BE2C (cell line): ENCODE results near the gene LDB3.

Source experiments
- DNase-seq: peaks from one replicate; pipeline ENCODE4 v3.0.0-alpha.2; 2020
- H3K27me3 ChIP-seq: fragments of 250-450 bp; sonication (Bioruptor Pico); 2 replicates; pipeline ENCODE4 v1.5.1; 2020; ENCODE audit warnings: mild to moderate bottlenecking
- H3K36me3 ChIP-seq: fragments of 250-450 bp; sonication (Bioruptor Pico); 2 replicates; pipeline ENCODE4 v1.5.1; 2020; ENCODE audit warnings: mild to moderate bottlenecking
- H3K4me1 ChIP-seq: fragments of 250-450 bp; sonication (Bioruptor Pico); 2 replicates; pipeline ENCODE4 v1.5.1; 2020
- H3K4me3 ChIP-seq: 2 replicates; pipeline ENCODE4 v1.5.1; 2011; ENCODE audit warnings: low read depth, low read length
- H3K9me3 ChIP-seq: fragments of 250-450 bp; sonication (Bioruptor Pico); 2 replicates; pipeline ENCODE4 v1.5.1; 2020
- TF ChIP-seq, protein P1 (sequence below): IDR thresholded peaks from 2 replicates; pipeline ENCODE4 v1.5.1; 2012; ENCODE audit warnings: mild to moderate bottlenecking, low read depth, low read length

The LDB3 gene

DNA sequence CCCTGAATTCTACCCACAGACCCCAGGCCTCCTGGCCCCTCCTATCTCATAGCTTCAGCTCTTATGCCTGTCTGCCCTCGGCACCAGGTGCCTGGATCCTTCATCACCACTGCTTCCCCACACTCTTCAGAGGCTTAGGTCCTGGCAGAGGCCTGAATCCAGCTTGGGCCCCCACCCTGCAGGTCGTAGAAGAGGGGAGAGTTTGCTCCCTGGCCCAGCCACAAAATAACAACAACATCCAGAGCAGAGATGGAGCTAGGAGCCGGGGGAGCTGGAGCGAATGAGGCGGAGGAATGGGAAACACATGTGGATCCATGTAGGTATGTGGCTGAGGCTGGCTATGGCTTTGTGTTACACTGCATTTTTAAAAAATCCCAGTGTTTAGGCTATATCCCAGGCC lies 21.8 kb upstream of the LDB3 start:
- Histone ChIP-seq H3K4me1 (peaks cover 18% of the 10 kb centered on the region), H3K4me3 (no peak overlapping the region), H3K27me3 (no peaks in the 10 kb centered on the region), H3K9me3 (no peaks in the 10 kb centered on the region), H3K36me3 (no peaks in the 10 kb centered on the region)
- no peak for DNase-seq
- TF ChIP-seq, protein P1, sequence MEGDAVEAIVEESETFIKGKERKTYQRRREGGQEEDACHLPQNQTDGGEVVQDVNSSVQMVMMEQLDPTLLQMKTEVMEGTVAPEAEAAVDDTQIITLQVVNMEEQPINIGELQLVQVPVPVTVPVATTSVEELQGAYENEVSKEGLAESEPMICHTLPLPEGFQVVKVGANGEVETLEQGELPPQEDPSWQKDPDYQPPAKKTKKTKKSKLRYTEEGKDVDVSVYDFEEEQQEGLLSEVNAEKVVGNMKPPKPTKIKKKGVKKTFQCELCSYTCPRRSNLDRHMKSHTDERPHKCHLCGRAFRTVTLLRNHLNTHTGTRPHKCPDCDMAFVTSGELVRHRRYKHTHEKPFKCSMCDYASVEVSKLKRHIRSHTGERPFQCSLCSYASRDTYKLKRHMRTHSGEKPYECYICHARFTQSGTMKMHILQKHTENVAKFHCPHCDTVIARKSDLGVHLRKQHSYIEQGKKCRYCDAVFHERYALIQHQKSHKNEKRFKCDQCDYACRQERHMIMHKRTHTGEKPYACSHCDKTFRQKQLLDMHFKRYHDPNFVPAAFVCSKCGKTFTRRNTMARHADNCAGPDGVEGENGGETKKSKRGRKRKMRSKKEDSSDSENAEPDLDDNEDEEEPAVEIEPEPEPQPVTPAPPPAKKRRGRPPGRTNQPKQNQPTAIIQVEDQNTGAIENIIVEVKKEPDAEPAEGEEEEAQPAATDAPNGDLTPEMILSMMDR = no peak

DNA sequence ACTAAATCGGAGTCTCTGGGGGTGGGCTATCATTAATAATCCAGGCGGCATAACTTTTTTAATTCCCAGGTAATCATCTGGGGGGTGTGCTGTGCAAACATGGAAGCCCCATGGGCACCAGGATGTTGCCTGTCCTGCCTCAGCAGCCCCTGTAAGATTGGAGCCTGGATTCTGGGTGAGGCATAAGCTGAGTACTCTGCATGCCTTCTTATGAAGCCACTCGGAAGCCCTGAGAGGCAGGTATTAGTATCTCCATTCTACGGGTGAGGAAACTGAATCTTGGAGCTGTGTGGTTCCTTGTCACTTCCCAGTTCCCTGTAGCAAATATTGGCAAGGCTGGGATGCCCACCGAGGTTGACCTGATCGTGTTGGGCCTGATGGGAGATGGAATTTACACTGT lies 21.4 kb upstream of the LDB3 start:
- Histone ChIP-seq H3K27me3 (no peaks in the 10 kb centered on the region), H3K4me3 (no peak overlapping the region), H3K9me3 (no peaks in the 10 kb centered on the region), H3K36me3 (no peaks in the 10 kb centered on the region), H3K4me1 (peaks cover 18% of the 10 kb centered on the region)
- DNase-seq = no peak
- TF ChIP-seq, protein P1 = no peak

DNA sequence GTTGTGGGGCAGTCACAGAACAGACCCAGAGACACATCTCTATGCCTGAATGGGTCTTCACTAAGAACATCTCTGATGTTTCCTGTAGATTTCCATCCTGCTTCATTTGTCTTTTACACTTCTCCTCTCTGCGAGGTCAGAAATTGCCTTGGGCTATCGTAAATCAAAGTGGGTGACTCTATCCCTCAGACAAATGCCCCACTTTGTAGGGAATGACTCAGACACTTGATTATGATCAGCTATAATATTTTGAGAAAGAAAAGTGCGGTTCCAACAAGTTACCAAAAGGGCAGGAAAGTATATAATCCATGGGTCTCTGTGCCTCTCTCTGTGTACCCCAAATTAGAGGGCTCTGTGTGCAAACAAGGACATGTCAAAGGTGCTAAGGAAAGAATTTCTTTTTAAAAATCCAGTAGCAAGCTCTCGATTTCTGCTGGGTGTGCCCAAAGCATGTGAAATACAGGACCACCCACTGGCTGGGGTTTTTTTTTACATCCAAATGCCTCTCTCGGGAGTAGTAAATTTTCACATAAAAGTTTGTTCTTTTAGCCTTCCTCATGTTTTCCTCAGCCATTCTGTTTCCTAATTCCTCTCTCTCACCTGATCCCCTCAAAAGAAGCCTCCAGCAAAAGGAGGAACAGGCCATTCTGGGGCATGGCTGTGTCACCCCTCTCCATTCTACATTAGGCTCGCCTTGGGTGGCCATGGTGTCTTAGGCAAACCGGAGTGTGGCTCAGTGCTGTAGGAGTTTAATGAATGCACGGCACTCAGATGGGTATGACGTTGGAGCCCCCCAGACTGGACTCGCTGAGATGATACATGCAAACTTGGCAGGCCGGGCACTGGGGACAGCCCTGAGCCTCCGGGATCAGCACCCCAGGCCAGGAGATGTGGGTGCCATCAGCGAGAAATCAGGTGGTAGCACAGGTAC lies 20.3 kb upstream of the LDB3 start:
- TF ChIP-seq, protein P1 = no peak
- no peaks in the 10 kb centered on the region for H3K36me3 ChIP-seq
- no peaks in the 10 kb centered on the region for H3K27me3 ChIP-seq
- H3K4me3 ChIP-seq = no peak overlapping the region
- H3K4me1 ChIP-seq = peaks cover 18% of the 10 kb centered on the region
- H3K9me3 ChIP-seq = no peaks in the 10 kb centered on the region
- DNase-seq = no peak

DNA sequence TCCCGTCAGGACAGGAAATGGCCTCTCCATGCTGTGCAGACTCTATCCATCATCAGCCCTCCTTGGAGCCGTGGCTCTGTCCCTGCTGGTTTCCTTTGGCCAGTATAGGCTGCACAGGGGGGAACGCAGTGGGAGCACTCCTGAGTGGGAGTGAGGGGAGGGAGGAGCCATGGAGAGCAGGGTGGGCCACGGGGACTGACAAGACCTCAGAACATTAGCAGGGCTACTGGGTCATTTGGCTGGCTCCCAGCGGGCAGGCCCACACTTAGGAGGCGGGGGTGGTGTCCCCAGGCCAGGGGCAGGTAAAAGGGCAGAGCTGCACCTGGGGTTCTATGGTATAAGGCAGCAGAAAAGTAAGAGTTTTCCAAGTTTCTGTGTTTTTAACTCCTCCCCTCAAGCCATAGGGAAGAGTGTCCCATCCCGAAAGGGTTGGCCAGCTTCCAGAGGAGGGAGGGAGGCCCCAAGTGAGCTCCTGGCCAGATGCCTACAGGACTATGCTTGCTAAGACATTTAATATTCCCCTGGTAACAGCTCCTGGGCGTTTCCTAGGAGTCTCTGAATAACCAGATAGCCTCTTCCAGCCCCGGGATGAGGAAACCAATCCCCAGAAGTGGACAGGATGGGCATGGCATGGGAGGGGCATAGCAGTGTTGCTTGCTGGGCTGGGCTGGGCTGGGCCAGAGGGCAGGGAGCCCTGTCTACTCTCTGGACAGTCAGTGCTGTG lies 19.4 kb upstream of the LDB3 start:
- DNase-seq = no peak
- Histone ChIP-seq H3K9me3 (no peaks in the 10 kb centered on the region), H3K27me3 (no peaks in the 10 kb centered on the region), H3K36me3 (no peaks in the 10 kb centered on the region), H3K4me1 (peaks cover 15% of the 10 kb centered on the region), H3K4me3 (no peak overlapping the region)
- TF ChIP-seq, protein P1 = no peak

DNA sequence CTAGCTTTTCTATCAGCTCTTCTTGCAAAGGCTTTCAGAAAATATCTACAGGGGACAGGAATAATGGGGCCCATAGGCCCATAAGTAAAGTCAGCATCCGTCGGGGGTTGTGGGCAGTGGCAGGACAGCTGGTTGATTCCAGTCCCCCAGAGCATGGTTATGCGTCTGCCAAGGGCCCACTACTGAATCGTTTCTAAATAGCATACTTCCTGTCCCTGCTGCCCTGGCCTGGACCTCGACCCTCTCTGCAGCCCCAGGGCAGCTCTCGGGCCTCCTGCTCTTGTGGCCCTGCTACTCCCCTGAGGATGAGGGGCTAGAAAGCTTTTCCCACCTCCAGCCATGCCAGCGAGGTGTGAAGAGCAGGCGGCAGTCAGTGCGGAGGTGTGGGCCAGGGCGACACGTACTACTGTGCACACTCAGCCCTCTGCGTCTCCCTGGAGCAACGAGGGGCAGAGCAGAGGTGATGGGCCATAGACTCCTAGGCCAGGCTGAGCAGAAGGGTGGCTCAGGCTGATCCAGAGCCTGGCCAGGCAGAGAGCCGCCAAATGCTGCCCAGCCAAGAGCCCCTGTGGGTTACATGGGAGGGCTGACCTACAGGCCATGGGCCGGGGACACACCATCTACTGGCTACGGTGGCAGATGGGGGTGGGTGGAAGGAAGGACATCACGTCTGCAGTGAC lies 18.7 kb upstream of the LDB3 start:
- DNase-seq = no peak
- H3K27me3 ChIP-seq = no peaks in the 10 kb centered on the region
- TF ChIP-seq, protein P1 = no peak
- H3K4me1 ChIP-seq = peaks cover 15% of the 10 kb centered on the region
- no peaks in the 10 kb centered on the region for H3K36me3 ChIP-seq
- no peaks in the 10 kb centered on the region for H3K9me3 ChIP-seq
- H3K4me3 ChIP-seq = no peak overlapping the region
